ENCODE results near the gene WDR37.

Gene WDR37

GRCh38 chr10:1074052-1074747 is 18.0 kb downstream of the WDR37 start:
- DNase-seq (ENCODE audit: low spot score) = no peak

DNA sequence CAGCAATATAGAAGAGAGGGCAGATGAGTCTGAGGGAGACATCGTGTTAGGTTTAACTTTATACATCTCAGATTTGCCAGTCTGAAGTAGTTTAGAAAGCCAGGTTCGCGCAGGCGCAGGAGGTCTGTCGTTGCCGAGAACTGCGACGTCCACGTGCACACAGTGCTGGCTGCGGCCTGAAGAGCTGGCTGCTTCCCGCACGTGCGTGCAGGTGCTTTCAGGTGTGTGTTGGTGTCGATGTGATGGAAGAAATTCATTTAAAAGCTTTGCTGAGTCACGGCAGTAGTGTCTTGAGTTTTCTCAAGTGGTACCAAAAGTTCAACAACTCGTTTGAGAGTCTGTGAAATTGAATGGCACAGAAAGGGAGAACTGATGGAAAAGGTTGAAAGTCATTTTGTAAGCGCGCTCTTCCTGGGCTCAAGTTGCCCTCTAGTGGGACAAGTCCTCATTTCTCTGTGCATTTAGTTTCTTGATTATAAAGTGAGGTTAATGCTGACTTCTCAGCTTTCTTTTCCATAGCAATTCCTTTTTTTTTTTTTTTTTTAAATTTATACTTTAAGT is 18.6 kb downstream of the WDR37 start:
- DNase-seq (ENCODE audit: low spot score) = no peak

GRCh38 chr10:1078668-1079067 is 22.5 kb downstream of the WDR37 start:
- DNase-seq (ENCODE audit: low spot score) = no peak

- DNase-seq (ENCODE audit: low spot score) = no peak
These were observed 27.4 kb downstream of the WDR37 start for GRCh38 chr10:1083581-1083980.

GRCh38 chr10:1084011-1084950 is 28.1 kb downstream of the WDR37 start:
- no peak for DNase-seq (ENCODE audit: low spot score)

- DNase-seq (ENCODE audit: low spot score) = no peak
These were observed 29.1 kb downstream of the WDR37 start for GRCh38 chr10:1085258-1085657.

GRCh38 chr10:1086787-1087186 is 30.6 kb downstream of the WDR37 start:
- DNase-seq (ENCODE audit: low spot score) = no peak

DNA sequence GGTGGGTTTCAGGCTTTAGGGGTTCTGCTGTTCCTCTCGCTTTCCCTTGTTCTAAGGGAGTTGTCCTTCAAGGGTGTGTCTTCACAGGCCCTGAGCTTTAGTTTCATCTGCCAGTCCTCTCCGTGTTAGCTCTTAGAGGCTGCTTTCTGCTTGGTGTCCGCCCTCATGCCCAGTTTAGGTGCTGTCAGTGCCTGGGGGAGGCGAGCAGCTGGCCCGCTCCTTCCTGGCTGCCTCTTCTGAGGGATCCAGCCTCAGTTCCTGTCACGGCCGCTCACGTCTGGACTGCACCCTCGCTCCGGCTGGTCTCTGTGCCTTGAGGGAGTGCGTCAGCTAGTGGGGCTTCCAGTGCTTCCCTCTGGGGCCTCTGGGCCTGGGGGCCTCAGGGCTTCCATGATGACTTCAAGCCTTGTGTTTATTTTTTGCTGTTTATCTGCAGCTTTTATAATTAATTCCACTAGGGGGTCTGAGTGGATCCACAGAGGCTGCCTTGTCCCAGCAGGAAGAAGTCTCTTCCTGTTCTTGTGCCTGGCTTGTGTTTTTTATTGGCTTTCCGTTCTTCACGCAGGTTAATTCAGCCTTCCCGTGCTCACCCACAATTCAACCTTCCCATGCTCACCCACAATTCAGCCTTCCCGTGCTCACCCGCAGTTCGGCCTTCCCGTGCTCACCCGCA is 33.0 kb downstream of the WDR37 start:
- no peak for DNase-seq (ENCODE audit: low spot score)

- no peak for DNase-seq (ENCODE audit: low spot score)
These were observed 34.5 kb downstream of the WDR37 start for GRCh38 chr10:1090696-1091095.

DNA sequence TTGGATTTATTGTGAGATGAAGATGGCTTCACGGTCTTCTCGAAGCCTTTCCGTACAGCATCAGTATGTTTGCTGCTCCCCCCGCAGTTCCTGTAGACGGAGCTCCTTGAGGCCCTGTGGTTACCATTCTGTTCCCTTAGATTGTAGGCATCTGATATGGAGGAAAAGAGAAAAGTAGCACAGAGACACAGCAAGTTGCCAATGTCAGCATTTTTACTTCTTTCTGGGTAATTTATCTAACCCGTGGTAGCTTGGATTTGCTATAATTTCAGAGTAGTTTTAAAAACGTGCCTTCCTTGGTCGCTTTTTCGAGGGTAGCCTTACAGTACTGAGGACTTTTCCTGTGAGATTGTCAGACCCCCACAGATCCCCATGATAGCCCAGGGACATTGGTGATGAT is 37.5 kb downstream of the WDR37 start:
- no peak for DNase-seq (ENCODE audit: low spot score)

- no peak for DNase-seq (ENCODE audit: low spot score)
These were observed 38.2 kb downstream of the WDR37 start for GRCh38 chr10:1094112-1095057.

DNA sequence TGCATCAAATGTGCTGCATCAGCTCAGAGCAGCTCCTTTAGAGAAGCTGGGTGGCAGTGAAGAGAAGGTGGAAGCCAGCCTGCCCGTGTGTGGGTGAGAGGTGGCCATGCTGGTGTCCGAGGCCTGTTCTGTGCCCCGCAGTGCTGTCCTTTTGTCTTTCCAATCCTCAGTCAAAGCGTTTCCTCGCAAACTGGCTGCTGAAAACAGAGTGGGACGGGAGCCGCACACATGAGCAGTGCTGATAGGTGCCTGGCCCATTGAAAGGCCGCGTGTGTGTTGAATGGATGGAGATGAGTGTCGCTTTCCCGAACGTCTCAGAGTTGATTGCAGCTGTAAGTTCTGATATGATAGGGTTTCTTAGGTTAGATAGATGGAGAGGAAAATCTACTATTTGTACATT is 39.3 kb downstream of the WDR37 start:
- DNase-seq (ENCODE audit: low spot score) = no peak

DNA sequence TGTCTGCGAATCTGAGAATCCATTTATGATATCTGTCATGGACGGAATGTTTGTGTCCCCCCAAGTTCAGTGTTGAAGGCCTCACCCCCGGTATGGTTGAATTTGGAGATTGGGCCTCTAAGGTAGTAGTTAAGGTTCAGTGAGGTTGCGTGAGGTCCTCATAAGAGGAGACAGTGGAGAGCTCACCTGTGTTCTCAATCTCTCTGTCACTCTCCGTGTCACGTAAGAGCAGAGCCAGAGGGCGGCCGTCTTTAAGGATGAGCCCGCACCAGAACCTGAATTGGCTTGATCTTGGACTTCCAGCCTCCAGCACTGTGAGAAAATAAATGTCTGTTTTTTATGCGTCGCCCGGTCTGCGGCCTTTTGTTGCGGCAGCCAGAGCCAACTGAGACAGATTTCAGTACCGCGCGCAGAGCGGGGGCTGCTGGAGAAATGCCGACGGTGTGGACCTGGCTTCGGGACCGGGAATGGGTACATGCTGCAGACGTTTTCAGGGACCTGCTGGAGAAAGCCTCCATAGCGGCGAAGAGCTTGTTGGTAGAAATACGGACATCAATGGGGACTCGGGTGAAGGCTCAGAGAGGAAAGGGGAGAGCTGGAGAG is 40.2 kb downstream of the WDR37 start:
- no peak for DNase-seq (ENCODE audit: low spot score)

- no peak for DNase-seq (ENCODE audit: low spot score)
These were observed 41.3 kb downstream of the WDR37 start for GRCh38 chr10:1097436-1097835.

GRCh38 chr10:1100143-1100542 is 44.0 kb downstream of the WDR37 start:
- DNase-seq (ENCODE audit: low spot score) = no peak

- no peak for DNase-seq (ENCODE audit: low spot score)
These were observed 44.6 kb downstream of the WDR37 start for GRCh38 chr10:1100691-1101368.

DNA sequence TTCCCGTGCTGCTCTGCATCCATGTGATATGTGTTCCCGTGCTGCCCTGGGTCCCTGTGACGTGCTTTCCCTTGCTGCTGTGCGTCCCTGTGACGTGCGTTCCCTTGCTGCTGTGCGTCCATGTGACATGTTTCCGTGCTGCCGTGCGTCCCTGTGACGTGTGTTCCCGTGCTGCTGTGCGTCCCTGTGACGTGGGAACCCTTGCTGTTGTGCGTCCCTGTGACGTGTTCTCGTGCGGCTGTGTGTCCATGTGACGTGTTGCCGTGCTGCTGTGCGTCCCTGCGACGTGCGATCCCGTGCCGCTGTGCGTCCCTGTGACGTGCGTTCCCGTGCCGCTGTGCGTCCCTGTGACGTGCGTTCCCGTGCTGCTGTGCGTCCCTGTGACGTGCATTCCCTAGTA is 45.8 kb downstream of the WDR37 start:
- DNase-seq (ENCODE audit: low spot score) = no peak

GRCh38 chr10:1102416-1102815 is 46.2 kb downstream of the WDR37 start:
- DNase-seq (ENCODE audit: low spot score) = no peak

GRCh38 chr10:1102831-1103230 is 46.6 kb downstream of the WDR37 start:
- no peak for DNase-seq (ENCODE audit: low spot score)

- DNase-seq (ENCODE audit: low spot score) = no peak
These were observed 47.4 kb downstream of the WDR37 start for GRCh38 chr10:1103551-1103950.
